Central memory CD8-positive, alpha-beta T cell (primary cell): Measurements from ENCODE around the gene TBX19.

Source experiments
- ATAC-seq: fragments of 150-1000 bp; cut with Tn5 transposase; replicated peaks from 2 replicates; pipeline ENCODE4 v1.10.0; 2022; ENCODE audit warnings: mild to moderate bottlenecking, moderate FRiP score, moderate number of reproducible peaks; ENCODE audit not compliant: poor library complexity, severe bottlenecking; ENCODE audit errors: extremely low read depth
- DNase-seq, 2 donors: peaks; one replicate each; pipeline ENCODE4 v3.0.0; 2021; ENCODE audit warnings: low spot score in 2 of 2
- H3K27ac Mint-ChIP-seq: one replicate; pipeline ENCODE4 v1.8.0; 2022; ENCODE audit warnings: low read depth, mild to moderate bottlenecking, moderate library complexity, mixed read lengths
- H3K27me3 Mint-ChIP-seq: one replicate; pipeline ENCODE4 v1.8.0; 2022; ENCODE audit warnings: mixed read lengths
- H3K36me3 Mint-ChIP-seq: one replicate; pipeline ENCODE4 v1.8.0; 2022; ENCODE audit warnings: mild to moderate bottlenecking, moderate library complexity, mixed read lengths; ENCODE audit not compliant: insufficient read depth
- H3K4me1 Mint-ChIP-seq: one replicate; pipeline ENCODE4 v1.8.0; 2022; ENCODE audit warnings: mixed read lengths
- H3K4me3 Mint-ChIP-seq: one replicate; pipeline ENCODE4 v1.8.0; 2022; ENCODE audit warnings: mild to moderate bottlenecking, moderate library complexity, mixed read lengths
- H3K9me3 Mint-ChIP-seq: one replicate; pipeline ENCODE4 v1.8.0; 2022; ENCODE audit warnings: mixed read lengths

TBX19 gene

DNA sequence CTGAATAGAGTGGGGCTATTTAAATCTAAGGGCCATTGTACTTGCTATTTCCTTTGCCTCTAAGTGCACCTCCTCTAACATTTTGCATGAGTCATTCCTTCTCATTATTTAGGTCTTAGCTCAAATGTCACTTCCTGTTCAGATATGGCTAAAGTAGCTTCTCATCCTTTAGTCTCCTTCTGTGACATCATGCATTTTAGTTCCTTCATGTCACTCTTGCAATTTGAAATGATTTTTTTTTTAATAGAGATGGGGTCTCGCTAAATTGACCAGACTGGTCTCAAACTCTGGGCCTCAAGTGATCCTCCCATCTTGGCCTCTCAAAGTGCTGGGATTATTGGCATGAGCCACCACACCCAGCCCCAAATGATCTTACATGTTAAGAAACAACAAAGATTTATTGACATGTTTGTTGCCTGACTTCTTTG is 6.6 kb downstream of the TBX19 start:
- Mint-ChIP-seq H3K27ac (no peak overlapping the region), H3K36me3 (no peaks in the 10 kb centered on the region), H3K4me1 (peaks cover 17% of the 10 kb centered on the region), H3K27me3 (no peaks in the 10 kb centered on the region), H3K4me3 (no peak overlapping the region), H3K9me3 (no peaks in the 10 kb centered on the region)
- no peak for DNase-seq
- no peak for ATAC-seq

DNA sequence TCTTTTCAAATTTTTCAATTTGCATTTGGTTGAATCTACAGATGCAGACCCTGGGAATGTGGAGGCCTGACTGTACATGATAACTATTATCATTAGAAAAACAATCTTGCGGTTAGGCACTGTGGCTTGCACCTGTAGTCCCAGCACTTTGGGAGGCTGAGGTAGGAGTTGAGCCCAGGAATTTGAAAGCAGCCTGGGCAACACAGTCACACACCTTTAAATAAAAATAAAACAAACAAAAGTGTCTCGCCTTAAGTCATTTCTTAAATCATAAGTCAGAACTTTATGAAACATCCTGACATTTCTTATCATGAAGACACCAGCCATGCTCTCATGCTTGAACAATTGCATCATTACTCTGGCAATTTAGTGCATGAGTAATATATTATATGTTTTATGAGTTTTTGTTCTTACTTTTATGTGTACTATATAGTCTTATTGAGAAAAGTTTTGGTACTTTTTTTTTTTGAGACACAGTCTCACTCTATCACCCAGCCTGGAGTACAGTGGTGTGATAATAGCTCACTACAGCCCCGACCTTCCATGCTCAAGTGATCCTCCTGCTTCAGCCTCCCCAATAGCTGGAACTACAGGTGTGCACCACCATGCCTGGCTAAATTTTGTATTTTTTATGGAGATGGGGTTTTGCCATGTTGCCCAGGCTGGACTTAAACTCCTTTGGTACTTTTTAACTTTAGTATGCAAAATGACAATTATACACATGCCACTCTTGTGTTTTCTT is 7.8 kb downstream of the TBX19 start:
- no peak for DNase-seq
- no peak for ATAC-seq
- H3K27ac Mint-ChIP-seq: no peak overlapping the region
- H3K4me1 Mint-ChIP-seq: peaks cover 17% of the 10 kb centered on the region
- no peaks in the 10 kb centered on the region for H3K9me3 Mint-ChIP-seq
- H3K4me3 Mint-ChIP-seq: no peak overlapping the region
- no peaks in the 10 kb centered on the region for H3K36me3 Mint-ChIP-seq
- H3K27me3 Mint-ChIP-seq: no peaks in the 10 kb centered on the region

DNA sequence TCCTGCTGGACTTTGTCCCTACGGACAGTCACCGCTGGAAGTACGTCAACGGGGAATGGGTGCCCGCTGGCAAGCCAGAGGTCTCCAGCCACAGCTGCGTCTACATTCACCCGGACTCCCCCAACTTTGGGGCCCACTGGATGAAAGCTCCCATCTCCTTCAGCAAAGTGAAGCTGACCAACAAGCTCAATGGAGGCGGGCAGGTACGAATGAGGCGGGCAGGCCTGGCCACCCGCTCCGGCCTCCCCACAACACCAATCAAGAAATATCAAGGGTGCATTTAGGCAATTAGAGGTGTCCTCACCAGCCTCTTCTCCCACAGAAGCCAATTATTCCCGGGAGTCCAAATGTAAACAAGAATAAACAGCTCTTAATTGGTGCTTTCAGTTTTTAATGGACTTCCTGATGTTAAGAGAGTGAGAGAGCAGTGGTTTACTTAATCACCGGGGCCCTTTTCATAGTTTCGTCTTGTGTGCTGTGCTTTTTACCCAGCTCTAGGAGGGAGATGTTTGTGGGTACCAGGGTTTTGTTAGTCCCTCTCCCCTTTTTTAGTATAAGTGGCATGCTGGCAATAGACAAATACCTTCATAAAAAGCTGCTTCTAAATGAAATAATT is 10.7 kb downstream of the TBX19 start:
- H3K4me3 Mint-ChIP-seq: no peak overlapping the region
- H3K36me3 Mint-ChIP-seq: peaks cover 2% of the 10 kb centered on the region
- no peaks in the 10 kb centered on the region for H3K9me3 Mint-ChIP-seq
- no peak for ATAC-seq
- DNase-seq: no peak
- no peaks in the 10 kb centered on the region for H3K27me3 Mint-ChIP-seq
- no peak overlapping the region for H3K27ac Mint-ChIP-seq
- peaks cover 8% of the 10 kb centered on the region for H3K4me1 Mint-ChIP-seq

DNA sequence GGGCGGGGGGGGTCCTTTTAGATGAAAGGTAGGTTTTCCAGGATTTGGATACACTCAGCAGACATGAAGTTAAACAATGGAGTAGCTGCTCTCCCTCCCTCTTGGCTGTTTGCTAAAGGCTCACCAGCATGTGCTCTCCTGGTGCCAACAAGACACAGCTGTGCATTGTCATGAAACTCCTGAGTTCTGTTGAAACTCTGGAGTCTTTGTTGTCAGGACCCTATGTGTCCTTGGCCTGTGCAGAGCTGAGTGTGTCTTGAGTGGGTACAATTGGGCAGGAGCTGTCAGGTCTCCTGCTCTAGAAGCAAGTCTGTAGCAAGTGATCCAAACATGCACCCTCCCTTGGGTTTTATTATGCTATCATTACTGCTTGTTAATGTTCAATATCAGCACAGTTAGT is 12.7 kb downstream of the TBX19 start:
- ATAC-seq: no peak
- Mint-ChIP-seq H3K27ac (no peak overlapping the region), H3K4me1 (no peaks in the 10 kb centered on the region), H3K27me3 (no peaks in the 10 kb centered on the region), H3K36me3 (peaks cover 2% of the 10 kb centered on the region), H3K9me3 (no peaks in the 10 kb centered on the region), H3K4me3 (no peak overlapping the region)
- no peak for DNase-seq

DNA sequence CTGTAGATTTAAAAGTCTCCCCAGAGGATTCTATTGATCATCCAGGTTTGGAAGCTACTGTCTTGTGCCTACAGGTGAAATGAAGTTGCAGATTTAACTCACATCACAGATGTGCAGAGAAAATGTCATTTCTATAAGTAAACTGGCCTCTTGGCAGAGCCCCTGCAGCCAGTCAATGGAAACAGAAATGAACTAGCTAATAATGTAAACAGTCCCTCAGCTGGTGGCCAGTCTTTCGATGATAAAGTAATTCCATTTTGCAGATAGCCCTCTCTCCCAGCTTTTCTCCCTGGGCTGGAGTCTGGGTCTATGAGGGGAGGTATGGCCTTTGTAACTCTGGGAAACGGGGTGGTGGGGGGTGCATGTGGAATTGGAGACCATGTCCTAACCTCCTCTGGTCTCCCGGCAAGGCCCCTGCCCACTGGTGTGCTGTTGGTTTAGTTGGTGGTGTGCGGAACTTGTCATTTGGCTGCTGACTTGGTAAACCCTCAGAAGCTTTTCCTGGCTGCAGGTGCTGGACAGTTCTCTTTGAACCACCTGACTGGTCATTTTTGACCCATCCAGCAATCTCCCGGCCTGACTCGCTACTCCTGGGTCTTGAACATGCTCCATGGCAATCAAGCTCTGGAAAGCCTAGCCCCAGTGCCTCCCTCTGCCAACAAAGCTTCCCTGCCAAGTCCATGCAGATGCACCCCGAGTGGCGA is 14.9 kb downstream of the TBX19 start:
- H3K4me3 Mint-ChIP-seq: no peak overlapping the region
- DNase-seq (no peak), ATAC-seq (no peak)
- no peaks in the 10 kb centered on the region for H3K27me3 Mint-ChIP-seq
- peaks cover 2% of the 10 kb centered on the region for H3K36me3 Mint-ChIP-seq
- H3K27ac Mint-ChIP-seq: no peak overlapping the region
- H3K4me1 Mint-ChIP-seq: no peaks in the 10 kb centered on the region
- no peaks in the 10 kb centered on the region for H3K9me3 Mint-ChIP-seq

DNA sequence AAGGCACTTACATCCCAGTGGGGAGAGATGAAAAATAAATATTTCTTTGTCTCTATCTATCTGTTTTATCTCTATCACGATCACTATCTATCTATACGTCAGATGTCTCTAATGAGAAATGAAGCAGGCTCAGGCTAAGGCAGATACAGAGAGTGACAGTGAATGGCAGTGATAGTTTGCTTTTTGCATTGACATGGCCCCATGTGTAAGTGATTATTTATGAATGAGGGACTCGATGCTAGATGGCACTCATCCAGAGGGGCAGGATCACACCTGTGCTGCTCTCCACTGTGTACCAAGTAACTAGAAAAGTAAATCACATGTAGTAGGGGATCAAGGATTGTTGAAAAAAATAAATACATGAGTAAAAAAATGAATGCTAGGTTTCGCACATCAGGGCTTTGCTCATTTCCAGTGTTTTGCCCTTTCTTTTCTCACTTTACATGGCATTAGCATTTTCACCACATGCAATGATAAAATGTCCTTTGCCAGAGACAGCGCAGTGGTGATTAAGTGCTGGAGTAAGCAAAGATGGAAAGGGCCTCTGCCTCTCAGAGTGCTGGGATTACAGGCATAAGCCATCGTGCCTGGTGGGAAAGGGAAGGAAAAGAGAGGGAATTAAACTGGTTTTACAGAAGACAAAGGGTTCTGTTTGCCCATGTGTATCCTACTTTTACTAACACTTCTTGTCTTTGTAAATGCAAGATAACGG is 16.5 kb downstream of the TBX19 start:
- ATAC-seq (no peak), DNase-seq (no peak)
- Mint-ChIP-seq H3K9me3 (no peaks in the 10 kb centered on the region), H3K4me3 (no peak overlapping the region), H3K27me3 (no peaks in the 10 kb centered on the region), H3K36me3 (peaks cover 2% of the 10 kb centered on the region), H3K27ac (no peak overlapping the region), H3K4me1 (no peaks in the 10 kb centered on the region)

DNA sequence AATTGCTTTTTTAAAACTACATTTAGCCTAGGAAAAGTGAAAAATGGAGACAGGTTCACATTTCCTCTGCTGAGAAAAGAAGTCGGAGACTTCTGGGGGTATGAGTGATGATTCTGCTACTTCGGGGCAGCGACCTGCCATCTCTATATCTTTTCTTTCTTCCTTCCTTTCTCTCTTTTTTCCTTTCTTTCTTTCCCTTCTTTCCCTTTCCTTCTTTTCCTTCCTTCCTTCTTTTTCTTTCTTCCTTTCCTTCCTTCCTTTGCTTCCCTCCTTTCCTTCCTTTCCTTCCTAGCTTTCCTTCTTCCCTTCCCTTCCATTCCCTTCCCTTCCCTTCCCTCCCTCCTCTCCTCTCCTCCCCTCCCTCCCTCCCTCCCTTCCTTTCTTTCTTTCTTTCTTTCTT is 17.8 kb downstream of the TBX19 start:
- no peaks in the 10 kb centered on the region for H3K4me1 Mint-ChIP-seq
- H3K4me3 Mint-ChIP-seq: no peak overlapping the region

DNA sequence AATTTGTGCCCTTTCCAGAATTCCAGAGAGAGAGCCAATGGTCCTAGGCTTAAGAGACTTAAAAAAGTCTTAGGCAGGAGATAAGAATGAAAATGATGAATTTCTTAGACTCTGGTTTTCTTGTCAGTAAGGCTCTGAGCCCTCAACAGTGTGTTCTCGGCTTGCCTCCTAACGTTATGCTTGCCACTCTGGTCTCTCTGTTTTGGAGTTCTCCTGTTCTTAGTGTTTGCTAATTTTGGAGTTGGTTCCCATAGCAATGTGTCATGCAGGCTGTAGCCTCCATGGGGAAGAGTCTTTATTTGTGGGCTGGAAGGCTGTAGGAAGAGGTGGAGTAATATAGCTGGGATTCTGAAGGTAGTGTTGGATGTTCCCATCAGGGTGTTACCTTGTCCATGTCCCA is 19.9 kb downstream of the TBX19 start:
- no peaks in the 10 kb centered on the region for H3K4me1 Mint-ChIP-seq
- H3K36me3 Mint-ChIP-seq: peaks cover 2% of the 10 kb centered on the region
- ATAC-seq: no peak
- H3K9me3 Mint-ChIP-seq: no peaks in the 10 kb centered on the region
- no peak overlapping the region for H3K4me3 Mint-ChIP-seq
- H3K27me3 Mint-ChIP-seq: no peaks in the 10 kb centered on the region
- DNase-seq: no peak
- no peak overlapping the region for H3K27ac Mint-ChIP-seq

More for the DNA sequence above, 17.8 kb downstream of the TBX19 start:
- no peak for DNase-seq
- Mint-ChIP-seq H3K27me3 (no peaks in the 10 kb centered on the region), H3K36me3 (peaks cover 2% of the 10 kb centered on the region), H3K27ac (no peak overlapping the region), H3K9me3 (no peaks in the 10 kb centered on the region)
- ATAC-seq: no peak

DNA sequence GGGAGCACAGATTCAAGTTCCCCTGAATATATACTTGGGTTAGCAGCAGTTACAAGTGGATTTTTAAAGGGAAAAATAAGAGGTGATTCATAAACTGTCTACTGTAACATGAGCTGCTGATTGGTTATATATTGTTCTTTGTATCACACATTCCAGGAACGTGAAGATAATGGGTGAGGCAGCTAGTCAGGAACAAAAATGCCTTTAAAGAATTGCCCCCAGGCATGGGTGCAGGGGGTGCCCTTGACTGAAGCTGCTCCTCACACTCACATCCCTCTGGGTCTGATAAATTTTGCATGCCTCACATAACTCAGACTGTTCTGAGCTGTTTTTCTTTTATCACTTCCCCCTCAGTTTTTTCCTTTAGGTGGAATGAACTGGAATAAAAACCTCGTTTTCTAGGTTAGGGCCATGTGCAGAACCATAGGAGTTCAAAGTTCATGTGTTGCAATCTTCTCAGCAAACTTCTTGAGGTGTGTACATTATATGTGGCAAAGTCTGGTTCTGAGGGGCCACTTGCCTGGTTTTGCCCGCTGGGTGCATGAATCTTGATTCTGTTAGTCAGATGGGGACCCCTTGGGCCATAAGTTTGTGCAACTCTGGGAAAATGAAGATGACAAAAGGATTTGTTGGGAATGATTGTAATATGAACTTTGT is 21.1 kb downstream of the TBX19 start:
- Mint-ChIP-seq H3K27ac (no peak overlapping the region), H3K27me3 (no peaks in the 10 kb centered on the region), H3K9me3 (no peaks in the 10 kb centered on the region), H3K4me1 (no peaks in the 10 kb centered on the region), H3K4me3 (no peak overlapping the region), H3K36me3 (peaks cover 5% of the 10 kb centered on the region)
- ATAC-seq (no peak), DNase-seq (no peak)

DNA sequence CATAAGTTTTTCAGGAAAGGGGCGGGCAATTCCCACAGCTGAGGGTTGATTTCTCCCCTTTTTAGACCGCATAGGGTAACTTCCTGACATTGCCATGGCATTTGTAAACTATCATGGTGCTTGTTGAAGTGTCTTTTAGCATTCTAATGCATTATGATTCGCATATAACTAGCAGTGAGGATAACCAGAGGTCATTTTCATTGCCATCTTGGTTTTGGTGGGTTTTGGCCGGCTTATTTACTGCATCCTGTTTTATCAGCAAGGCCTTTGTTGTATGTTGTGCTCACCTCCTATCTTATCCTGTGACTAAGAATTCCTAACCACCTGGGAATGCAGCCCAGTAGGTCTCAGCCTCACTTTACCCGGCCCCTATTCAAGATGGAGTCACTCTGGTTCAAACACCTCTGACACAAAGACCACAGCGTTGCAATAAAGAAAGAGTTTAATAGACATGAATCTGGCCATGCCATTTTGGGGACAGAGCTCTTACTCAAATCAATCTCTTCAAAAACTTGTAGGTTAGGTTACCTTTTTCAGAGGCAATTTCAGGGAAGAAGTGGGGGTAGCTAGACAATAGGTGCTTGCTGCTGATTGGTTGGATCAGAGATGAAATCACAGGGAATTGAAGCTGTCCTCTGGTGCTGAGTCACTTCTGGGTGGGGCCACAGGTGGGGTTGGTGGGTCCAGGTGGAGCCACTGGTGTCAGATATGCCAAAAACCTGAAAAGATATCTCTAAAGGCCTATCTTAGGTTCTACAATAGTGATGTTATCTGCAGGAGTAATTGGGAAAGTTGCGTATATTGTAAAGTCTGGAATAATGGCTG is 23.3 kb downstream of the TBX19 start:
- Mint-ChIP-seq H3K4me1 (no peaks in the 10 kb centered on the region), H3K27me3 (no peaks in the 10 kb centered on the region), H3K27ac (no peak overlapping the region), H3K9me3 (no peaks in the 10 kb centered on the region), H3K36me3 (peaks cover 5% of the 10 kb centered on the region), H3K4me3 (no peak overlapping the region)
- DNase-seq: no peak
- ATAC-seq: no peak

DNA sequence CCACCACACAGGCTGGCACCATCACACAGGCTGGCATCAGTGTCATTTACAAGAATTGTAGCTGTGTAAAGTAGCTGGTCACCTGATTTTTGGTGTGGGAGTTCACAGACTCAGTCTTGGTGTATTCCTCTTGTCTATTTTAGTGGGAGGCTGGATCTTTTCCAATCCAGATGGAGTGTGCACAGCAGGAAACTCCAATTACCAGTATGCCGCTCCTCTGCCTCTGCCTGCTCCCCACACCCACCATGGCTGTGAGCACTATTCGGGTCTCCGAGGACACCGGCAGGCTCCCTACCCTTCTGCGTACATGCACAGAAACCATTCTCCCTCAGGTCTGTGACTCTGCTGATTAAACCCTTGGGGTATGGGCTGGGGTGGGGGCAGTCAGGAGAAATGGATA is 24.2 kb downstream of the TBX19 start:
- Mint-ChIP-seq H3K4me3 (no peak overlapping the region), H3K4me1 (no peaks in the 10 kb centered on the region), H3K27me3 (no peaks in the 10 kb centered on the region), H3K9me3 (no peaks in the 10 kb centered on the region), H3K36me3 (peaks cover 8% of the 10 kb centered on the region), H3K27ac (no peak overlapping the region)
- DNase-seq: no peak
- no peak for ATAC-seq
